ENCODE data around the gene SLC8A1.

Gene SLC8A1

GRCh38 chr2:40458271-40458794 is 6.4 kb upstream of the SLC8A1 start:
- DNase-seq (ENCODE audit: low read depth) = no peak

- no peak for DNase-seq (ENCODE audit: low read depth)
Observed at GRCh38 chr2:40457837-40458236, 5.9 kb upstream of the SLC8A1 start.

GRCh38 chr2:40457366-40457765 is 5.5 kb upstream of the SLC8A1 start:
- no peak for DNase-seq (ENCODE audit: low read depth)

- DNase-seq (ENCODE audit: low read depth) = no peak
Observed at GRCh38 chr2:40456926-40457325, 5.0 kb upstream of the SLC8A1 start.

- DNase-seq (ENCODE audit: low read depth) = no peak
Observed at GRCh38 chr2:40455661-40456060, 3.8 kb upstream of the SLC8A1 start.

- no peak for DNase-seq (ENCODE audit: low read depth)
Observed at GRCh38 chr2:40454321-40454720, 2.4 kb upstream of the SLC8A1 start.

GRCh38 chr2:40452786-40453185 is 896 bp upstream of the SLC8A1 start:
- DNase-seq (ENCODE audit: low read depth) = no peak

GRCh38 chr2:40450796-40451430 is 977 bp downstream of the SLC8A1 start:
- no peak for DNase-seq (ENCODE audit: low read depth)

GRCh38 chr2:40450066-40450795 is 1.7 kb downstream of the SLC8A1 start:
- DNase-seq (ENCODE audit: low read depth) = no peak

GRCh38 chr2:40448476-40449079 is 3.3 kb downstream of the SLC8A1 start:
- no peak for DNase-seq (ENCODE audit: low read depth)

GRCh38 chr2:40445467-40445866 is 6.4 kb downstream of the SLC8A1 start:
- no peak for DNase-seq (ENCODE audit: low read depth)

- no peak for DNase-seq (ENCODE audit: low read depth)
Observed at GRCh38 chr2:40440835-40441234, 11.1 kb downstream of the SLC8A1 start.

GRCh38 chr2:40439473-40439872 is 12.4 kb downstream of the SLC8A1 start:
- DNase-seq (ENCODE audit: low read depth) = no peak

GRCh38 chr2:40436093-40436475 is 15.8 kb downstream of the SLC8A1 start:
- no peak for DNase-seq (ENCODE audit: low read depth)

GRCh38 chr2:40435426-40436092 is 16.3 kb downstream of the SLC8A1 start:
- no peak for DNase-seq (ENCODE audit: low read depth)

GRCh38 chr2:40434731-40435271 is 17.1 kb downstream of the SLC8A1 start:
- DNase-seq (ENCODE audit: low read depth) = no peak

- DNase-seq (ENCODE audit: low read depth) = no peak
Observed at GRCh38 chr2:40433736-40434135, 18.2 kb downstream of the SLC8A1 start.

- DNase-seq (ENCODE audit: low read depth) = no peak
Observed at GRCh38 chr2:40432921-40433483, 18.9 kb downstream of the SLC8A1 start.

GRCh38 chr2:40431600-40431955 is 20.3 kb downstream of the SLC8A1 start:
- DNase-seq (ENCODE audit: low read depth) = no peak

GRCh38 chr2:40430776-40431599 is 20.9 kb downstream of the SLC8A1 start:
- no peak for DNase-seq (ENCODE audit: low read depth)

- DNase-seq (ENCODE audit: low read depth) = no peak
Observed at GRCh38 chr2:40428439-40428838, 23.5 kb downstream of the SLC8A1 start.
